ENCODE results near the gene CCDC150. TPM values are rescaled to one million over a fixed set of nuclear protein-coding genes. Genes with fewer than 3 reads are reported as not detected.

CCDC150 gene
- total and polyA plus RNA-seq, 9 of the 15 experiments (the other 6 are each of a cell fraction or from before 2014, with no cell fraction given) = 4.4 to 23.1 (median 11.3) TPM

DNA sequence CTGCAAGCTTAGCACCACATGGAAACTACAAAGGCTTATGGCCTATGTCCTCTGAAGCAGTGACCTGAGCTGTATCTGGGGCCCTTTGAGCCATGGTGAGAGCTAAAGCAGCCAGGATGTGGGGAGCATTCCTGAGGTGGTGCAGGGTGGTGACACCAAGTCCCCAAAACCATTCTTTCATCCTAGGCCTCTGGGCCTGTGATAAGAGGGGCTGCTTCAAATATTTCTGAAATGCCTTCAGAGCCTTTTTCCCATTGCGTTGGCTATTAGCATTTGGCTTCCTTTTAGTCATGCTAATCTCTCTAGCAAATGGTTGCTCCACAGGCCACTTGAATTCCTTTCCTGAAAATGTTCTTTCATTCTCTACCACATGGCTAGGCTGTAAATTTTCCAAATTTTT is 13.4 kb downstream of the CCDC150 start:
- 0 out of 2 replicates have a peak, but pooled peaks cover 6% of the 10 kb centered on the region for H3K9me3 ChIP-seq (replicated peaks; ENCODE audit: control insufficient read depth, insufficient read depth, low read depth, low read length)
- no TSS peak for BruUV-seq (replicated peaks)
- H3K36me3 ChIP-seq (ENCODE audit: control insufficient read depth, insufficient read depth, low read length) = peaks cover 4% of the 10 kb centered on the region; the same call in 1 of the 3 replicates
- intact Hi-C loops (cut with micrococcal nuclease) = no loop called here
- H3K9me1 ChIP-seq (ENCODE audit: control insufficient read depth, insufficient read depth, low read length) = no peaks in the 10 kb centered on the region
- DNase-seq (ENCODE audit: extremely low read depth in 1 of 4, low spot score in 3 of 4) = no peak
- no peak overlapping the region for H3K9ac ChIP-seq (ENCODE audit: insufficient read depth in 1 of 2, low read depth in 2 of 2, low read length in 2 of 2)
- H3K27me3 ChIP-seq (ENCODE audit: control insufficient read depth in 2 of 2, insufficient read depth in 2 of 2, low read length in 2 of 2) = no peaks in the 10 kb centered on the region
- no peaks in the 10 kb centered on the region for H4K20me1 ChIP-seq (replicated peaks; ENCODE audit: control insufficient read depth, insufficient read depth, low read length)
- POLR2A ChIA-PET = interaction anchor here (0.6 kb wide), 1 partner anchor 111 kb away, joined by 4 read pairs; no protein-coding TSS in a partner anchor
- no peaks in the 10 kb centered on the region for H3K4me1 ChIP-seq (replicated peaks in 1 of 2; ENCODE audit: control insufficient read depth in 2 of 2, insufficient read depth in 2 of 2, low read length in 2 of 2)
- in situ Hi-C loops (cut with MboI) = no loop called here
- no peak overlapping the region for H2AFZ ChIP-seq (ENCODE audit: low read depth, low read length)
- no peak overlapping the region for H3K27ac ChIP-seq (ENCODE audit: extremely low read depth, low read depth, low read length)
- no peak for ATAC-seq
- CTCF ChIA-PET (ENCODE audit: low intra/inter-chr PET ratio) = no interaction called here
- no peak for FAIRE-seq
- H3K4me3 ChIP-seq = no peak overlapping the region
- no peak overlapping the region for H3K4me2 ChIP-seq (ENCODE audit: insufficient read depth, low read length)
- TF ChIP-seq CSDE1 (IDR thresholded peaks at IDR 0.05) = no peak
- TF ChIP-seq FOXJ3 (CRISPR knock-in tag; IDR thresholded peaks at IDR 0.05) = no peak
- TF ChIP-seq MTA2 (IDR thresholded peaks at IDR 0.05; ENCODE audit: low read depth) = no peak
- TF ChIP-seq, protein P1, sequence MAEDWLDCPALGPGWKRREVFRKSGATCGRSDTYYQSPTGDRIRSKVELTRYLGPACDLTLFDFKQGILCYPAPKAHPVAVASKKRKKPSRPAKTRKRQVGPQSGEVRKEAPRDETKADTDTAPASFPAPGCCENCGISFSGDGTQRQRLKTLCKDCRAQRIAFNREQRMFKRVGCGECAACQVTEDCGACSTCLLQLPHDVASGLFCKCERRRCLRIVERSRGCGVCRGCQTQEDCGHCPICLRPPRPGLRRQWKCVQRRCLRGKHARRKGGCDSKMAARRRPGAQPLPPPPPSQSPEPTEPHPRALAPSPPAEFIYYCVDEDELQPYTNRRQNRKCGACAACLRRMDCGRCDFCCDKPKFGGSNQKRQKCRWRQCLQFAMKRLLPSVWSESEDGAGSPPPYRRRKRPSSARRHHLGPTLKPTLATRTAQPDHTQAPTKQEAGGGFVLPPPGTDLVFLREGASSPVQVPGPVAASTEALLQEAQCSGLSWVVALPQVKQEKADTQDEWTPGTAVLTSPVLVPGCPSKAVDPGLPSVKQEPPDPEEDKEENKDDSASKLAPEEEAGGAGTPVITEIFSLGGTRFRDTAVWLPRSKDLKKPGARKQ (CRISPR knock-in tag; IDR thresholded peaks at IDR 0.05) = no peak
- no peak for TF ChIP-seq ZNF75A (CRISPR knock-in tag; IDR thresholded peaks at IDR 0.05)
- no peak for TF ChIP-seq C11orf30 (IDR thresholded peaks at IDR 0.05; ENCODE audit: low read depth)
- 82% methylated on average over 1 of the region's 1 CpG for WGBS (ENCODE audit: insufficient coverage, low coverage, missing lambda C conversion rate)
- H3K79me2 ChIP-seq (ENCODE audit: control insufficient read depth, insufficient read depth, low read length) = no peaks in the 10 kb centered on the region; the same call in 1 of the 3 replicates

All from K562 (cell line).